ENCODE results near the gene CAPSL. TPM values are rescaled to one million over a fixed set of nuclear protein-coding genes. Genes with fewer than 3 reads are reported as not detected.
"Not testable (repeated sequence)": the region's sequence is repeated elsewhere in the genome, so short reads cannot be mapped to it uniquely, and the experiment has no call there.

Gene CAPSL
- total RNA-seq, 2 donors from 2014 or later, result not detected

- peak overlapping the region; percentile 3 for H3K4me3 Mint-ChIP-seq
Measured at GRCh38 chr5:35900972-35901695, 37.3 kb downstream of the CAPSL start.

DNA sequence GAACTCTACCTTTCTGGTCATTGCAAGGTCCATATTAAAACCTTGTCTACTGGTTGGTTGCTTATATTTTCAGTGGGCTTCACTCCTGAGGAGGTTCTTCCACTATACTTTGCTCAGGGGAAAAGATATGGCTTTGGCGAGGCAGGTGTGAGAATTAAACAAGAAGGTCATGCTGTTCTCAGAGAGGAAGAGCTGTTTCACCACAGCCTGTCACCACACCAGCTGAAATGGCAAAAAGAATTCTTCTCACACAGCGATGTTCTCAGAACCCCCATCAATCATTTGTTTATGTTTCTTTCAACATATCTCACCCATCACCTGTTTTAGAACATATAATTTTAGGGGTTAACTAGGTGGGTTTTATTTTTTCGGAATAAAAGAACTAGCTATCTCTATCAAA, 38.6 kb downstream of the CAPSL start:
- no peaks in the 10 kb centered on the region for H3K9me3 ChIP-seq (ENCODE audit: control insufficient read depth, low read length, poor library complexity, severe bottlenecking)
- peak overlapping the region; percentile 63 for H3K4me3 Mint-ChIP-seq
- H3K36me3 Mint-ChIP-seq (ENCODE audit: low read depth), result no peaks in the 10 kb centered on the region
- H3K27me3 Mint-ChIP-seq, result no peaks in the 10 kb centered on the region
- no peak for ATAC-seq
- H3K27ac Mint-ChIP-seq, result peak overlapping the region; percentile 92
- H3K4me1 Mint-ChIP-seq, result peaks cover 41% of the 10 kb centered on the region
- no peak for DNase-seq

More at GRCh38 chr5:35900972-35901695, 37.3 kb downstream of the CAPSL start:
- H3K9me3 ChIP-seq (ENCODE audit: control insufficient read depth, low read length, poor library complexity, severe bottlenecking), result no peaks in the 10 kb centered on the region
- Mint-ChIP-seq H3K27me3 (no peaks in the 10 kb centered on the region), H3K36me3 (ENCODE audit: low read depth) (no peaks in the 10 kb centered on the region), H3K27ac (peak overlapping the region; percentile 92), H3K4me1 (peaks cover 44% of the 10 kb centered on the region)
- DNase-seq (no peak), ATAC-seq (peak; percentile 62)

DNA sequence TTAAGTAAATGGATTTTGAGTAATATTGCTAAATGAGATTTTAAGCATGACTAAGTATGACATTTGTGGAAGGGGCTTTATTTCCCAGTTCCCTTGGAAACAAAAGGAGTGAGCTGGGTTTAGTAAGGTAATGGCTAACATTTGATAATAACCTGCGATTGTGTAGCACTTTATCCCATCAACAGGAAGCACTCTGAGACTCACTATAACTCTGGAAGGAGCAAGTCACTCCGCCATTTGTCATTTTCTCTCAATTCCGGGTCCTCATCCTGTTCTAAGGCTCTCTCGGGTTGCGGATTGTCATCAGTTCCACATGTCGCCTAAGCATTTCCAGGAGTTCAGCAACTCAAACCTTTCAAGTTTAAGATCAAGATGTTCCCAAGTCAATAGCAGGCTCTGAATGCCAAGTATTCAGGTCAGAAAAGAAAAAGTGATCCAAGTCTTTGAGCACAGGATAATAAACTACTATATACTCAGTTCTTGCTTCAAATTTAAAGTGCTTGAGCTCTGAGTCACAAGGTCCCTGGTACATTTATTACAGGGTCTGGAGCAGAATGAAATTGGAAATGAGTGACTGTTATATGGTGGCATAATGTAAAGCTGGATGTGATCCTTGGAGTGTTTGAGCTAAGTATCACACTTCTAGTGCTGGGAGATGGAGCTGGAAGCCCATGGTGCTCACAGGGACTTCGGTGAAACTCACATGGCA, 39.3 kb downstream of the CAPSL start:
- peak overlapping the region; percentile 63 for H3K4me3 Mint-ChIP-seq
- no peaks in the 10 kb centered on the region for H3K36me3 Mint-ChIP-seq (ENCODE audit: low read depth)
- no peak for ATAC-seq
- peak overlapping the region; percentile 92 for H3K27ac Mint-ChIP-seq
- peaks cover 35% of the 10 kb centered on the region for H3K4me1 Mint-ChIP-seq
- no peaks in the 10 kb centered on the region for H3K27me3 Mint-ChIP-seq
- DNase-seq, result no peak
- no peaks in the 10 kb centered on the region for H3K9me3 ChIP-seq (ENCODE audit: control insufficient read depth, low read length, poor library complexity, severe bottlenecking)

- Mint-ChIP-seq H3K27ac (no peak overlapping the region), H3K36me3 (ENCODE audit: low read depth) (no peaks in the 10 kb centered on the region), H3K4me1 (peaks cover 4% of the 10 kb centered on the region), H3K4me3 (no peak overlapping the region), H3K27me3 (no peaks in the 10 kb centered on the region)
- DNase-seq, result no peak
- H3K9me3 ChIP-seq (ENCODE audit: control insufficient read depth, low read length, poor library complexity, severe bottlenecking), result no peaks in the 10 kb centered on the region
- no peak for ATAC-seq
Measured at GRCh38 chr5:35894131-35894530, 44.3 kb downstream of the CAPSL start.

DNA sequence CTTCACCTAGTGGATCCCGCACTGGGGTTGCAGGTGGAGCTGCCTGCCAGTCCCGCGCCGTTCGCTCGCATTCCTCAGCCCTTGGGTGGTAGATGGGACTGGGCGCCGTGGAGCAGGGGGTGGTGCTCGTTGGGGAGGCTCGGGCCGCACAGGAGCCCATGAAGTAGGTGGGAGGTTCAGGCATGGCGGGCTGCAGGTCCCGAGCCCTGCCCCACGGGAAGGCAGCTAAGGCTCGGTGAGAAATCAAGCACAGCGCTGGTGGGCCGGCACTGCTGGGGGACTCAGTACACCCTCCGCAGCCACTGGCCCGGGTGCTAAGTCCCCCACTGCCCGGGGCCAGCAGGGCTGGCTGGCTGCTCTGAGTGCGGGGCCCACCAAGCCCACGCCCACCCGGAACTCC, 45.6 kb downstream of the CAPSL start:
- H3K36me3 Mint-ChIP-seq (ENCODE audit: low read depth); H3K4me3 Mint-ChIP-seq; H3K27ac Mint-ChIP-seq; H3K27me3 Mint-ChIP-seq; DNase-seq; ATAC-seq; H3K9me3 ChIP-seq (ENCODE audit: control insufficient read depth, low read length, poor library complexity, severe bottlenecking); H3K4me1 Mint-ChIP-seq: not testable (repeated sequence)

DNA sequence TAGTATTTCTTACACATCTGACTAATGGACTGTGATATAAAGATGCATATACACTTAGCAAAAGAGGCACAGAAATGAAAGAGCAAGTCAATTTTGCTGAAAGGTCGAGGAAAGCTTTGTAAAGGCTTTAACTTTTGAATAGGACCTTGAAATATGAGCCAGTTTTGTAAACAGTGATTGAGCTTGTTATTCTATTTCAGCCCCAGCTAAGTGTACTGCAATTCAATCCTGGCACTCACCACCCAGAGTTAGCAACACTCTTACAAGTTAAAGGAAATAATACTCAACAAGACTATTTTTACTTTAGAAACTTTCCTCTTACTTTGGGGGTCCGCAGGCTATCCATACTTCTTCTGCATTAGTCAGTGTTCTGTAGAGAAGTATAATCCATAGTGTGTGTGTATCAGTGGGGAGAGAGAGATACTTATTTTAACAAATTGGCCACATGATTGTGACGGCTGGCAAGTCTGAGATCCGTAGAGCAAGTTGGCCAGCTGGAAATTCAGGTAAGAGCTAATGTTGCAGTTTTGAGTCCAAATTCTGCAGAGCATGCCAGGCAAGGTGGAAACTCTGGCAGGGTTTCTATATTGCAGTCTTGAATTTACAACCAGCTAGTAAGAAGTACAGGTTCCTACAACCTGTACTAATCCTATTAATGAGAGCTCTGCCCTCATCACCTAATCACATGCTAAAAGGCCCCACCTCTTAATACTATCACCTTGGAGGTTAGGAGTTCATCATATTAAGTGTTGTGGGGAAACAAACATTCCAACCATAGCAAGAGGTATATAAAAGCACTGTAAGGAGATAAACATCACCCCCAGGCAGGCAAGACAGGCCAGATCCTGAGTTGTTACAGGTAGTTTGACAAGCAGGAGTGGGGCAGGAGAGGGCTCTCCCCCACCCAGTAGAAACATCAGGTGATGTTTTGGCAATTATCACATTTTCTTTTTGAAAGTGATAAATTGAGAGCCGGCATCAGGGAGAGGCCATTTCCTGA, 48.1 kb downstream of the CAPSL start:
- Mint-ChIP-seq H3K27me3 (no peaks in the 10 kb centered on the region), H3K27ac (no peak overlapping the region), H3K4me1 (no peaks in the 10 kb centered on the region), H3K36me3 (ENCODE audit: low read depth) (no peaks in the 10 kb centered on the region), H3K4me3 (no peak overlapping the region)
- DNase-seq (no peak), ATAC-seq (no peak)
- no peaks in the 10 kb centered on the region for H3K9me3 ChIP-seq (ENCODE audit: control insufficient read depth, low read length, poor library complexity, severe bottlenecking)

GRCh38 chr5:35887321-35888100, 50.9 kb downstream of the CAPSL start:
- no peaks in the 10 kb centered on the region for H3K9me3 ChIP-seq (ENCODE audit: control insufficient read depth, low read length, poor library complexity, severe bottlenecking)
- no peaks in the 10 kb centered on the region for H3K36me3 Mint-ChIP-seq (ENCODE audit: low read depth)
- H3K4me1 Mint-ChIP-seq, result peaks cover 9% of the 10 kb centered on the region
- H3K27ac Mint-ChIP-seq, result no peak overlapping the region
- ATAC-seq, result no peak
- H3K27me3 Mint-ChIP-seq, result no peaks in the 10 kb centered on the region
- no peak for DNase-seq
- no peak overlapping the region for H3K4me3 Mint-ChIP-seq

DNA sequence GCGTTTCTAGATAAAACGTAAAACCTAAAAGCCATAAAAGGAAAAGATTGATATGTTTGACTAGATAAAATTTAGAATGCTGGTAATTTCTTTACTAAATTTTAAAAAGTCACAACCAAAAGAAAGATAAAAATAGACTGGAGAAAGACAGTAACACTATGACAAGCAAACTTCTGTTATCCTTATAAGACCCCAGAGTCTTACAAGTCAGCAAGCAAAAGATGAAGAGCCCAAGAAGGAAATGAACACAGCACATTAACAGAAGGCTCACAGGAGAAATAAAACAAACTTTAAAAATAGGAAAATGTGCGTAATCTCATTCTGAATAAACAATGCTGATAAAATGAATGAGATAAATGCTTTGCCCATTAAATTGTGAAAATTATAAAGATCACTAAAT, 52.0 kb downstream of the CAPSL start:
- DNase-seq, result no peak
- H3K9me3 ChIP-seq (ENCODE audit: control insufficient read depth, low read length, poor library complexity, severe bottlenecking), result no peaks in the 10 kb centered on the region
- no peak for ATAC-seq
- H3K4me3 Mint-ChIP-seq, result no peak overlapping the region
- peaks cover 9% of the 10 kb centered on the region for H3K4me1 Mint-ChIP-seq
- no peaks in the 10 kb centered on the region for H3K36me3 Mint-ChIP-seq (ENCODE audit: low read depth)
- H3K27ac Mint-ChIP-seq, result no peak overlapping the region
- H3K27me3 Mint-ChIP-seq, result no peaks in the 10 kb centered on the region

DNA sequence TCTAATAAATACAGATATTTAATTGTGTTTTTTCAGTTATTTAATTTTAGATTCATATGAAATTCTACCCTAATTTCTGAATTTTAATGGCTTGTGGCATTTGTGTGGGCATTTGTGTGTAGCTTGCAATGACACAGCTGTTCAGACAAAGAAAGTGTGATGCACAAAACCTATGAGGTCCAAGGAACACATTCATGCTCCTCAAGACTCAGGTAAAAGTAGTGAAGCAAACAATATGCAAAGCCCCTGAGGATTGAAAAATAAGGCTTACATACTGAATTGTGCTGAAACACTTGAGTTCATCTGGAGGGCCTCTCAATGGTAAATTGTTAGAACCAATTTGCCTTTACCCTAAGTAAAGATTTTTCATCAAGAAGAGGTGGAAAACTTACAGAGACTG, 53.6 kb downstream of the CAPSL start:
- H3K27me3 Mint-ChIP-seq, result no peaks in the 10 kb centered on the region
- peaks cover 2% of the 10 kb centered on the region for H3K36me3 Mint-ChIP-seq (ENCODE audit: low read depth)
- DNase-seq, result no peak
- ATAC-seq, result no peak
- H3K27ac Mint-ChIP-seq, result no peak overlapping the region
- no peak overlapping the region for H3K4me3 Mint-ChIP-seq
- H3K9me3 ChIP-seq (ENCODE audit: control insufficient read depth, low read length, poor library complexity, severe bottlenecking), result no peaks in the 10 kb centered on the region
- peaks cover 14% of the 10 kb centered on the region for H3K4me1 Mint-ChIP-seq

GRCh38 chr5:35884191-35884769, 54.1 kb downstream of the CAPSL start:
- peak overlapping the region; percentile 95 for H3K27ac Mint-ChIP-seq
- peaks cover 2% of the 10 kb centered on the region for H3K36me3 Mint-ChIP-seq (ENCODE audit: low read depth)
- H3K4me3 Mint-ChIP-seq, result peak overlapping the region; percentile 15
- ATAC-seq (peak; percentile 10), DNase-seq (no peak)
- peaks cover 14% of the 10 kb centered on the region for H3K4me1 Mint-ChIP-seq
- H3K27me3 Mint-ChIP-seq, result no peaks in the 10 kb centered on the region
- H3K9me3 ChIP-seq (ENCODE audit: control insufficient read depth, low read length, poor library complexity, severe bottlenecking), result no peaks in the 10 kb centered on the region

GRCh38 chr5:35881758-35882157, 56.7 kb downstream of the CAPSL start:
- peaks cover 2% of the 10 kb centered on the region for H3K9me3 ChIP-seq (ENCODE audit: control insufficient read depth, low read length, poor library complexity, severe bottlenecking)
- ATAC-seq (peak; percentile 18), DNase-seq (no peak)
- Mint-ChIP-seq H3K27me3 (no peaks in the 10 kb centered on the region), H3K4me3 (no peak overlapping the region), H3K4me1 (peaks cover 18% of the 10 kb centered on the region), H3K36me3 (ENCODE audit: low read depth) (peaks cover 4% of the 10 kb centered on the region), H3K27ac (peak overlapping the region; percentile 95)

- Mint-ChIP-seq H3K27ac (peak overlapping the region; percentile 95), H3K4me3 (peak overlapping the region; percentile 66), H3K27me3 (no peaks in the 10 kb centered on the region), H3K4me1 (peaks cover 18% of the 10 kb centered on the region), H3K36me3 (ENCODE audit: low read depth) (peaks cover 4% of the 10 kb centered on the region)
- DNase-seq, result no peak
- no peak for ATAC-seq
- H3K9me3 ChIP-seq (ENCODE audit: control insufficient read depth, low read length, poor library complexity, severe bottlenecking), result peaks cover 5% of the 10 kb centered on the region
Measured at GRCh38 chr5:35880156-35880555, 58.3 kb downstream of the CAPSL start.
